Spleen (tissue), 7 donors: Measurements from ENCODE around the gene SMIM14.

Source experiments
- CTCF ChIP-seq, 11 experiments: fragments of 200-600 bp in 7 of 11; fragments of 450-650 bp in 4 of 11; sonication (generic) in 4 of 11; IDR thresholded peaks in 8 of 11; conservative IDR thresholded peaks in 3 of 11; 1 replicate in 7 of 11; 2 replicates in 4 of 11; pipeline versions ENCODE4 v1.4.0 to v1.8.0; 2016 to 2021; ENCODE audit warnings: antibody characterized with exemption in 11 of 11, inconsistent platforms in 4 of 11, mild to moderate bottlenecking in 1 of 11
- POLR2A ChIP-seq, 3 donors: fragments of 450-650 bp; IDR thresholded peaks; one replicate each; pipeline ENCODE4 v1.5.1; 2017; ENCODE audit warnings: antibody characterized with exemption in 3 of 3, mild to moderate bottlenecking in 1 of 3
- donor health status: DM: no; HTN: no; CAD: no; lungs with moderate emphysema.
- donor health status: DM: no; HTN: no; CAD: no.
- donor health status: DM: no; HTN: no; CAD: no.

GRCh38 chr4:39668887-39669286, 30.2 kb upstream of the SMIM14 start:
- TF ChIP-seq CTCF (IDR thresholded peaks at IDR 0.05 in 8 of 11, conservative IDR thresholded peaks at IDR 0.05 in 3 of 11): no peak
- no peak for TF ChIP-seq POLR2A (IDR thresholded peaks at IDR 0.05)
